Measurements from ENCODE around the gene RAB10. TPM values are rescaled to one million over a fixed set of nuclear protein-coding genes. Genes with fewer than 3 reads are reported as not detected.
"Not testable (repeated sequence)": the region's sequence is repeated elsewhere in the genome, so short reads cannot be mapped to it uniquely, and the experiment has no call there.

RAB10 gene
- total and polyA plus RNA-seq, 2 experiments from 2014 or later, result 86.7 to 151 TPM

GRCh38 chr2:26025509-26025908 lies 8.4 kb upstream of the RAB10 start:
- H4K20me1 ChIP-seq (ENCODE audit: insufficient read depth), result no peaks in the 10 kb centered on the region
- no peak overlapping the region for H2AFZ ChIP-seq
- TF ChIP-seq EZH2phosphoT487 (IDR thresholded peaks at IDR 0.05; ENCODE audit: insufficient read depth, low read depth), result no peak
- TF ChIP-seq EZH2 (IDR thresholded peaks at IDR 0.05; ENCODE audit: insufficient read depth, poor library complexity, severe bottlenecking), result no peak
- H3K27ac ChIP-seq, result no peak overlapping the region
- H3K4me2 ChIP-seq (ENCODE audit: unreplicated experiment), result no peak overlapping the region
- in situ Hi-C loops (cut with MboI), result no loop called here
- no peaks in the 10 kb centered on the region for H3K79me2 ChIP-seq (ENCODE audit: insufficient read depth)
- no peak overlapping the region for H3K4me3 ChIP-seq
- H3K9ac ChIP-seq, result no peak overlapping the region
- H3K9me2 ChIP-seq (ENCODE audit: insufficient read depth), result no peaks in the 10 kb centered on the region
- H3F3A ChIP-seq (ENCODE audit: insufficient read depth), result no peaks in the 10 kb centered on the region
- H3K4me1 ChIP-seq (ENCODE audit: insufficient read depth), result no peaks in the 10 kb centered on the region
- no peaks in the 10 kb centered on the region for H3K9me3 ChIP-seq (ENCODE audit: low read depth)
- no peaks in the 10 kb centered on the region for H3K27me3 ChIP-seq (replicated peaks; ENCODE audit: insufficient read depth)
- H3K36me3 ChIP-seq (ENCODE audit: low read depth), result no peaks in the 10 kb centered on the region
- no peak for DNase-seq

GRCh38 chr2:26028083-26028482 lies 5.8 kb upstream of the RAB10 start:
- not testable (repeated sequence) for H3K36me3 ChIP-seq (ENCODE audit: low read depth)
- 92 to 93% methylated on average over 16 of the region's 16 CpGs for WGBS, 2 experiments (ENCODE audit: low coverage in 1 of 2, low lambda C conversion rate in 2 of 2, missing lambda C conversion rate in 2 of 2)

GRCh38 chr2:26032586-26033269 lies 1.2 kb upstream of the RAB10 start:
- H3K9me3 ChIP-seq (ENCODE audit: low read depth); H3K27me3 ChIP-seq (replicated peaks; ENCODE audit: insufficient read depth); H3K36me3 ChIP-seq (ENCODE audit: low read depth); DNase-seq; H3K9me2 ChIP-seq (ENCODE audit: insufficient read depth); in situ Hi-C loops (cut with MboI): not testable (repeated sequence)
- Histone ChIP-seq H3K4me1 (ENCODE audit: insufficient read depth) (peaks cover 16% of the 10 kb centered on the region), H3F3A (ENCODE audit: insufficient read depth) (peaks cover 16% of the 10 kb centered on the region; the same call in 1 of the 2 replicates), H3K4me3 (peak overlapping the region; percentile 90), H3K79me2 (ENCODE audit: insufficient read depth) (peaks cover 49% of the 10 kb centered on the region), H2AFZ (peak overlapping the region; percentile 97), H4K20me1 (ENCODE audit: insufficient read depth) (peaks cover 16% of the 10 kb centered on the region), H3K9ac (peak overlapping the region; percentile 91), H3K4me2 (ENCODE audit: unreplicated experiment) (peak overlapping the region; percentile 91), H3K27ac (peak overlapping the region; percentile 88)
- WGBS, 2 experiments (ENCODE audit: low coverage in 1 of 2, low lambda C conversion rate in 2 of 2, missing lambda C conversion rate in 2 of 2), result 13 to 26% methylated on average over 13 to 24 of the region's 24 CpGs

More at GRCh38 chr2:26028083-26028482, 5.8 kb upstream of the RAB10 start:
- peaks cover 11% of the 10 kb centered on the region for H3K79me2 ChIP-seq (ENCODE audit: insufficient read depth)
- H3K27me3 ChIP-seq (replicated peaks; ENCODE audit: insufficient read depth); H3K9me3 ChIP-seq (ENCODE audit: low read depth); H3K4me1 ChIP-seq (ENCODE audit: insufficient read depth); H3K9ac ChIP-seq; H2AFZ ChIP-seq; in situ Hi-C loops (cut with MboI); DNase-seq; H3K4me3 ChIP-seq; H4K20me1 ChIP-seq (ENCODE audit: insufficient read depth); H3K4me2 ChIP-seq (ENCODE audit: unreplicated experiment); H3F3A ChIP-seq (ENCODE audit: insufficient read depth); H3K27ac ChIP-seq; H3K9me2 ChIP-seq (ENCODE audit: insufficient read depth): not testable (repeated sequence)

- H3K4me2 ChIP-seq (ENCODE audit: unreplicated experiment), result peak overlapping the region; percentile 91
- peak overlapping the region; percentile 97 for H2AFZ ChIP-seq
- TF ChIP-seq EZH2phosphoT487 (IDR thresholded peaks at IDR 0.05; ENCODE audit: insufficient read depth, low read depth), result no peak
- no peak for TF ChIP-seq EZH2 (IDR thresholded peaks at IDR 0.05; ENCODE audit: insufficient read depth, poor library complexity, severe bottlenecking)
- H3K9me2 ChIP-seq (ENCODE audit: insufficient read depth), result no peaks in the 10 kb centered on the region
- peaks cover 16% of the 10 kb centered on the region for H4K20me1 ChIP-seq (ENCODE audit: insufficient read depth)
- no peaks in the 10 kb centered on the region for H3K9me3 ChIP-seq (ENCODE audit: low read depth)
- peaks cover 16% of the 10 kb centered on the region for H3K4me1 ChIP-seq (ENCODE audit: insufficient read depth)
- 1% methylated on average over 37 to 38 of the region's 38 CpGs for WGBS, 2 experiments (ENCODE audit: low coverage in 1 of 2, low lambda C conversion rate in 2 of 2, missing lambda C conversion rate in 2 of 2)
- H3K79me2 ChIP-seq (ENCODE audit: insufficient read depth), result peaks cover 55% of the 10 kb centered on the region
- no peaks in the 10 kb centered on the region for H3K27me3 ChIP-seq (replicated peaks; ENCODE audit: insufficient read depth)
- peak overlapping the region; percentile 88 for H3K27ac ChIP-seq
- no peaks in the 10 kb centered on the region for H3K36me3 ChIP-seq (ENCODE audit: low read depth)
- H3K9ac ChIP-seq, result peak overlapping the region; percentile 91
- peaks cover 16% of the 10 kb centered on the region; the same call in 1 of the 2 replicates for H3F3A ChIP-seq (ENCODE audit: insufficient read depth)
- in situ Hi-C loops (cut with MboI), result no loop called here
- peak; percentile 91 for DNase-seq
- H3K4me3 ChIP-seq, result peak overlapping the region; percentile 90
Observed at GRCh38 chr2:26033270-26033817, 540 bp upstream of the RAB10 start.

GRCh38 chr2:26034637-26034992 lies 731 bp downstream of the RAB10 start:
- Histone ChIP-seq H3K9me3 (ENCODE audit: low read depth) (no peaks in the 10 kb centered on the region), H3K4me1 (ENCODE audit: insufficient read depth) (peaks cover 16% of the 10 kb centered on the region), H3F3A (ENCODE audit: insufficient read depth) (peaks cover 16% of the 10 kb centered on the region; the same call in 1 of the 2 replicates), H3K27ac (peak overlapping the region; percentile 80), H3K4me2 (ENCODE audit: unreplicated experiment) (peak overlapping the region; percentile 93), H3K4me3 (peak overlapping the region; percentile 97), H3K9ac (peak overlapping the region; percentile 85), H2AFZ (peak overlapping the region; percentile 69), H3K27me3 (replicated peaks; ENCODE audit: insufficient read depth) (no peaks in the 10 kb centered on the region), H4K20me1 (ENCODE audit: insufficient read depth) (peaks cover 16% of the 10 kb centered on the region), H3K79me2 (ENCODE audit: insufficient read depth) (peaks cover 68% of the 10 kb centered on the region), H3K36me3 (ENCODE audit: low read depth) (no peaks in the 10 kb centered on the region), H3K9me2 (ENCODE audit: insufficient read depth) (no peaks in the 10 kb centered on the region)
- WGBS, 2 experiments (ENCODE audit: low coverage in 1 of 2, low lambda C conversion rate in 2 of 2, missing lambda C conversion rate in 2 of 2), result 1 to 2% methylated on average over 18 of the region's 18 CpGs
- in situ Hi-C loops (cut with MboI), result no loop called here
- DNase-seq, result peak; percentile 44
- TF ChIP-seq EZH2phosphoT487 (IDR thresholded peaks at IDR 0.05; ENCODE audit: insufficient read depth, low read depth), result no peak
- TF ChIP-seq EZH2 (IDR thresholded peaks at IDR 0.05; ENCODE audit: insufficient read depth, poor library complexity, severe bottlenecking), result no peak
